HG03066 (cell line): ENCODE measurements around the gene NOA1.
"Not testable (repeated sequence)": the region's sequence is repeated elsewhere in the genome, so short reads cannot be mapped to it uniquely, and the experiment has no call there.

Source experiments
- ATAC-seq: cut with Tn5 transposase; IDR thresholded peaks from one replicate; pipeline ENCODE4 v1.9.1; 2021; ENCODE audit warnings: low read depth; ENCODE audit not compliant: unreplicated experiment

NOA1 gene

GRCh38 chr4:56959100-56959499 is 18.3 kb downstream of the NOA1 start:
- ATAC-seq, result no peak

GRCh38 chr4:56958111-56958517 is 19.3 kb downstream of the NOA1 start:
- ATAC-seq, result no peak

DNA sequence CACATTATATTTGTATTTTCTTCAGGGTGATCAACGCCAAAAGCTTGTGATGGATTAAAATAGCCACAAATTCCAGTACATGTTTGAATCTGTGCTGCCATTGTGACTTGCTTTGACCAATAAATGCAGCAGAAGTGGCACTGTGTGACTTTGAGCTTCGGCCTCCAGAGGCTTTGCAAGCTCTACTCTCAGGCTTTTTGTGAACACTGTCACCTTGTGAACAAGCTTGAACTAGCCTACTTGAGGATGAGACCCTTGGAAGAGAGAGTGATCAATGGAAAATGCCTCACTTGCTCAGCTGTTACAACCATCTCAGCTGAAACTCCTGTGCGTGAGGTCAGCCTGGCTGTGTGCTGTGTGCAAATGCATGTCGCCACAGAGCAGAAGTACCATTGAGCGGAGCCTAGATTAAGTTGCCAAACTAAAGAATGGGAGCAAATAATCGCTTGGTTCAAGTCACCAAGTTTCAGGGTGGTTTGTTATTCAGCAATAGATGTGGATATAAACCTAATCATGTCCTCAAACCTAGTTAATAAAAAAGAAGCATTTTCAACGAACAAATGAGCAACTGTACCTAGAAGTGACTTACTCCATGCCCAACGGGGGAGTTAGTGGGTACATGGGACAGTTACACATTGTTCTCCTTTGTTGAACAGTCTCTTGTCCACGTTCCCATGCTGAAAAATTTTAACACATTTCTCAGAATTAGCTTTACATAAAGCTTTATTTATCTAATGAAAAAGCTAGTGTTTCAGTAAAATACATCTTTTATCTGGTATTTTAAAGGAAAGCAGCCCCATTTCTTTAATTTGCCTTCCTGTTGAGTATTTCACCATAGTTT is 23.5 kb downstream of the NOA1 start:
- ATAC-seq, result no peak

GRCh38 chr4:56941403-56941802 is 36.0 kb downstream of the NOA1 start:
- no peak for ATAC-seq

GRCh38 chr4:56940971-56941370 is 36.4 kb downstream of the NOA1 start:
- ATAC-seq, result no peak

- ATAC-seq, result no peak
Observed at GRCh38 chr4:56940403-56940802, 37.0 kb downstream of the NOA1 start.

DNA sequence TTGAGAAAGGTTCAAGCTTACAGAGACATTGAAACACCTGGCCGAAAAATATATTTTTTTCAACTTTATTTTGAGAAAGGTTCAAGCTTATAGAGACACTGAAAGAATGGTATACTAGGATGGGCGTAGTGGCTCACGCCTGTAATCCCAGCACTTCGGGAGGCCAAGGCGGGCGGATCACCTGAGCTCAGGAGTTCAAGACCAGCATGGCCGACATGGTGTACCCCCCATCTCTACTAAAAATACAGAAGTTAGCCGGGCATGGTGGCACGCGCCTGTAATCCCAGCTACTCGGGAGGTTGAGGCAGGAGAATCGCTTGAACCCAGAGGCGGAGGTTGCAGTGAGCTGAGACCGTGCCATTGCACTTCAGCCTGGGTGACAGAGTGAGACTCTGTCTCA is 37.6 kb downstream of the NOA1 start:
- ATAC-seq, result not testable (repeated sequence)

- no peak for ATAC-seq
Observed at GRCh38 chr4:56937262-56937661, 40.1 kb downstream of the NOA1 start.

DNA sequence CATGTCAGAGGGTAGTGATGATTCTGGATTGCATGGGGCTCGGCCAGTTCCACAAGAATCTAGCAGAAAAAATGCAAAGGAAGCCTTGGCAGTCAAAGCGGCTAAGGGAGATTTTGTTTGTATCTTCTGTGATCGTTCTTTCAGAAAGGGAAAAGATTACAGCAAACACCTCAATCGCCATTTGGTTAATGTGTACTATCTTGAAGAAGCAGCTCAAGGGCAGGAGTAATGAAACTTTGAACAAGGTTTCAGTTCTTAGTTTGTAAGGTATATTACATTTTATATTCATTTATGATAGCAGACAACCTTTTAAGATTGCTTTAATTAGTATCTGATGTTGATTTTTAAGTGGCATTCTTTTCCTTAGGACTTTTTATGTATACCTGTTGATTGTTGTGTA is 45.5 kb downstream of the NOA1 start:
- ATAC-seq, result no peak

DNA sequence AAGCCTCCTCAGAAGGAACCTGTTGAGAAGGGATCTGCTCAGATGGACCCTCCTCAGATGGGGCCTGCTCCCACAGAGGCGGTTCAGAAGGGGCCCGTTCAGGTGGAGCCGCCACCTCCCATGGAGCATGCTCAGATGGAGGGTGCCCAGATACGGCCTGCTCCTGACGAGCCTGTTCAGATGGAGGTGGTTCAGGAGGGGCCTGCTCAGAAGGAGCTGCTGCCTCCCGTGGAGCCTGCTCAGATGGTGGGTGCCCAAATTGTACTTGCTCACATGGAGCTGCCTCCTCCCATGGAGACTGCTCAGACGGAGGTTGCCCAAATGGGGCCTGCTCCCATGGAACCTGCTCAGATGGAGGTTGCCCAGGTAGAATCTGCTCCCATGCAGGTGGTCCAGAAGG is 46.8 kb downstream of the NOA1 start:
- no peak for ATAC-seq

DNA sequence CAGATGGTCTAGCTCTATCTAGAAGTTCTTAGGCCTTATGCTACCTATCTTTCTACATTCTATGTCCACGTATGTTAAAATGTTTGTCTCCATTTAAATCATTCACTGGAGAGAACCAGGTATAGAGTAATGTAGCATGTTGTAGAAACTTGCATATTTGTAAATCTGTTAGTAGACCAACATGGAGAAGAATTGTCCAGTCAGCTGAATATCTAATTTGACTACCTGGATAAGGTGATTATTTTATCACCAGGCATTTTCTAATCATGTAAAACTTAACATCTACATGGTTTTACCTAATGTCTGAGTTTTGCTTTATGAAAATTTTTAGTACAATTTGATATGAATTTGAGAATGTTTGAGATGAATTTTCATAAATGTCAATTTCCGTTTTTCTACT is 50.2 kb downstream of the NOA1 start:
- no peak for ATAC-seq

- ATAC-seq, result not testable (repeated sequence)
Observed at GRCh38 chr4:56914977-56915376, 62.4 kb downstream of the NOA1 start.

- ATAC-seq, result no peak
Observed at GRCh38 chr4:56914336-56914735, 63.1 kb downstream of the NOA1 start.
